Stimulated activated CD4-positive, alpha-beta T cell treated with anti-CD3 and anti-CD28 coated beads, Interleukin-15, amount 100 ng/mL, for 48 hours (primary cell): Measurements from ENCODE around the gene SYT17.

Source experiments
- DNase-seq, 2 donors: peaks; one replicate each; pipeline ENCODE4 v3.0.0-alpha.2; 2020; ENCODE audit warnings: low read depth in 2 of 2

Gene SYT17

DNA sequence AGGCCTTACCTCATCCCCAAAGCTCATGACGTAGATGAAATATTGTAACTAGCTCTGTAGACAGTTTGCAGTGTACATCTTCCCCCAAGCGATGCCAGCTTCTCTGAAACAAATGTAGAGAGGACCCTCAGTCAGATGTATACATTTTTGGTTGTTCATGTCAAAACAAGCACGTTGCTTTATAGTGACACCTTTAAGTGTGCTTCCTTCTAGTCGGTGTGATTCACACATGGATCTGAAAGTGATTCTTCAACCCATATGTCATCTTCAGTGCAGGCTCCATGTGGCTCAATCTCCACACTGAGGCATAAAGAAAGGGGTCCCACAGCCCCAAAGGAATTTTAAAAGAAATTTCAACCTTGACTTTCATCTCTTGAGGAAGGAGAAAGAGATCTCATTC, 86.6 kb downstream of the SYT17 start:
- DNase-seq, result no peak

DNA sequence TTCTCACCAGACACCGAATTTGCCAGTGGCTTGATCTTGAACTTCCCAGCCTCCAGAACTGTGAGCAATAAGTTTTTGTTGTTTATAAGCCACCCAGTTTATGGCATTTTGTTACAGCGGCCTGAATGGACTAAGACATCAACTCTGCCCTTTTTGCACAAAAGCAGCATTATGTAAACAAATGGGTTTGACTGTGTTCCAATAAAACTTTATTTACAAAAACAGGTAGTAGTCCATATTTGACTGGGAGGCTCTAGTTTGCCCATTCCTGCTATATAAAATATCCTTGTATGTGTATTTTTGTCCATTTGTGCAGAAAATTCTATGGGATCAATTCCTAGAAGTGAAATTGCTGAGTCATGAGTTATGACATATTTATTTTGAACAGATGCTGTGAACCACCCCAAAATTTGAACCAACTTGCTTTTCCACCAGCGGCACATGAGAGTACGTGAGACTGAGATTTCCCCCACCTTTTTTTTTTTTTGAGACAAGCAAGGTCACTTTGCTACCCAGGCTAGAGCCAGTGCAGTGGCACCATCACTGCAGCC, 96.2 kb downstream of the SYT17 start:
- DNase-seq, result no peak

DNA sequence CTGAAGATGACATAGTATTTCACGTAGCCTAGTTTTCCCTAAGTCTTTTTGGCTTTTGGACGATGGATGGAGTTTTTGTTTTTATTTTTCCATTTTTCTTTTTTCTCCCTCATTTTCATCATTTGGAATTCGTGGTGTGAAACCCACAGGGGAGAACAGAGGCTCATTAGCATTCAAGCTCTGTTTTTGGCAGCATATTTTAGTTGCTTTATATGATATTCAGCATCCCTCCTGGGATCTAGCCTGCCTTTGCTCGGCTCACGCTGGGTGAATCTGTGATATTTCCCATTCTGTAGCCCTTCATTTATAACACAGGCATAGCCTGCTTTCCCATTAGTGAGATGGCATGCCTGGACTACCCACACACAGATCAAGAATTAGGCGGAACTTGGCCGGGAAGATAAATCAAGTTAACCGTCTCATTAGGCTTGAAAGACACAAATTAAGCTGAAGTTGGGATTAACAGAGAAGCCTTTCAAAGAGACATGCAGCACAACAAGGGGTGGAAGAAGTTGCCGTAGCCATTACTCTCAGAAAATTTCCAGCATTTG, 97.4 kb downstream of the SYT17 start:
- no peak for DNase-seq

DNA sequence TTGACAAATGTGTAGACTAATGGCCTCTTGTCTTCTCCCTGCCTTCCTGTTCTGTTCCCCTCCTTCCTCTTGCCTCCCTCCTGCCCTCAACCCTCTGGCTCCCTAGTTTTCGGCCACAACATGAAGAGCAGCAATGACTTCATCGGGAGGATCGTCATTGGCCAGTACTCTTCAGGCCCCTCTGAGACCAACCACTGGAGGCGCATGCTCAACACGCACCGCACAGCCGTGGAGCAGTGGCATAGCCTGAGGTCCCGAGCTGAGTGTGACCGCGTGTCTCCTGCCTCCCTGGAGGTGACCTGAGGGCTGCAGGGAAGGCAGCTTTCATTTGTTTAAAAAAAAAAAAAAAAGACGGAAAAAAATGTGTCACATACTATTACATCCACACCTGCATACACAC, 98.7 kb downstream of the SYT17 start:
- no peak for DNase-seq

DNA sequence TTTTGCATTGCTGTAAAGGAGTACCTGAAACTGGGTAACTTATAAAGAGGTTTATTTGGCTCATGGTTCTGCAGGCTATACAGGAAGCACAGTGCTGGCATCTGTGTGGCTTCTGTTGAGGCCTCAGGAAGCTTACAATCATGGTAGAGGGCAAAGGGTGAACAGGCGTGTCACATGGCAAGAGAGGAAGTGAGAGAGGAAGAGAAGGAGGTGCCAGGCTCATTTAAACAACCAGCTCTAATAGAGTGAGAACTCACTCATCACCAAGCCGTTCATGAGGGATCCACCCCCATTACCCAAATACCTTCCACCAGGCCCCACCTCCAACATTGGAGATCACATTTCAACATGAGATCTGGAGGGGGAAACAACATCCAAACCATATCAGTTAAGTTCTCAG, 101.1 kb downstream of the SYT17 start:
- DNase-seq, result no peak

DNA sequence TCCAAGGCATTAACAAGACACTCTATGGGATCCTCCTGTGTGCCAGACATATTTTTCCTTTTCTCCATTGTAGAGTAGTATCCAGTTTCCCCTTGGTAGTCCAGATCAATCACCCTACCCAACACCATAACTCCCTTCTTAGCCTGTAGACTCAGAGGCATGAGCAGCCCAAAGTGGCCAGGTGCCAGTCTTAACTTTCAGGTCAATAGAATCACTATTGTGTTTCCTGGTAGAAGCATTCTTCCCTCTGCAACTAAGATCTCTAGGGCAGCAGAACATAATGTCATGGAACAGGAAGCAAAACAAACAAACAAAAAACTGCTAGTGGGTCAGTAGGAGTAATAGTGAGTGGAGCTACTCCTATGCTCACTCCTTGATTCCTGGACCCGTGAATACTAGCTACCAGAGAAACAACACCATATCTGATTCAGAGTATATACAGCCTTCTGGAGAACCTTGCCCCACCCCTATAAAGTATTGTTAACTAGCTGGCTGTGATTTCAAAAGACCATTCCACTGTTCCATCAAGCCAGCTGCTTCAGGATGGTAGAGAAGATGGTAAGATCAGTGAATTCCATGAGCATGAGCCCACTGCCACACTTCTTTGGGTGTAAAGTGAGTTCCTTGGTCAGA, 106.2 kb downstream of the SYT17 start:
- DNase-seq, result no peak

DNA sequence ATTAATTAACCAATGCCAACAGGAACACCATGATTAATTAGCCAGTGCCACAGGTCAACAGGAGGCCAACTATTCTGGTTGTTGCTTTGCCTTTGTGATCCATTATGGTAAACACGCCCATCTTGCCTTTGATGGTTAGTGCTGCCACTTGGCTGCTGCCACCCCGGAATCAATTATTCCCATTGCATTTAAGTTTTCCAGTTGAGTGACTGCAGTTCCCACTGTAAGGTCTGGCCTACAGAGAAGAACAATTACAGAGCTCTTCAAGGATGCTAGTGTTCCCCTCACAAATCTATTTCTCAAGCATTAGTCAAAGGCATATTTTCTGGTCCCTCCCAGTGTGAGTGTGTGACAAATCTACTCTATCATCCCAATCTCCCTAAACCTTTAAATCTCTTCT, 110.4 kb downstream of the SYT17 start:
- DNase-seq, result no peak

DNA sequence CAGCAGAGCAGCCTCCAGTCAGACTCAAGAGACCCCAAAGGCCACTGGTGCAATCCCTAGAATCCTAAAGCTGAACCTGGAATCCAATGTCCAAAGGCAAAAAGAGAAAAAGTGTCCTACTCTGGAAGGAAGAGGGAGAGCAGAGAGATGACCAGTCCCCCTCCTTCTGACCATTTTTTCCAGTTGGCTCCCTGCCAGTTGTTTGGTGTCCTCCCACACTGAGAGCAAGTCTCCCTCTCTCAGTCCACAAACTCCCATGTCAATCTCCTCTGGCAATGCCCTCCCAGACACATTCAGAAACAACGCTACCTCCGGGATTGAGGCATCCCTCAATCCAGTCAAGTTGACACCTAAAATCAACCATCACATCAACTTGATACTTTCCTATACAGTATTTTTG, 113.2 kb downstream of the SYT17 start:
- DNase-seq, result no peak

DNA sequence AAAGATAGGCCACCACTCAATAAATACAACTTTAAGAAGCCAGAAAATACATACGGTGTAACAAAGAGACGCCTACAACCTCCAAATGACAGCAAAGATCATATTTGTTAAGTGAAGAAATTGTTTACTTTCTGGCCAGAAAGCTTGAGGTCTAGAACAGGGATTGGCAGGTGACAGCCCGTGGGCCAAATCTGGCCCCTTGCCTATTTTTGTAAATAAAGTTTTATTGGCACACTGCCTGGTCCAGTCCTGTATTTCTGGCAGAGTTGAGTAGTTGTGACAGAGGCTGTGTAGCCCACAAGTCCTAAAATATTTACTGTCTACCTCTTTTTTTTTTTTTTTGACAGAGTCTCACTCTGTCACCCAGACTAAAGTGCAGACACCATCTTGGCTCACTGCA, 114.1 kb downstream of the SYT17 start:
- no peak for DNase-seq

DNA sequence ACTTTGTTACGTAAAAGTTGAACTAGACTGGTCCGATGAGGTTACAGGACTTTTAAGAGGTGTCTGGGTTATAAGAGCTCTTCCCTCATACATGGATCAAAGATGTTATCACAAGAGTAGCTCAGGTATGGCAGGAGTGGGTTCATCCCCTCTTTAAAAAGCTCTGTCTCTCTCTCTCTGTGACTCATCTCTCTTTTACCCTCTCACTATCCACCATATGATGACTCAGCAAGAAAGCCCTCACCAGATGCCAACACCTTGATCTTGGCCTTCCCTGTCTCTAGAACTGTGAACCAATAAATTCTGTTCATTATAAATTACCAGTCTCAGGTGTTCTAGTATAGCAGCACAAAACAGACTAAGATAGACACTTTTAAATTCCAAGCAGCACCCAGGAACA, 115.6 kb downstream of the SYT17 start:
- no peak for DNase-seq

DNA sequence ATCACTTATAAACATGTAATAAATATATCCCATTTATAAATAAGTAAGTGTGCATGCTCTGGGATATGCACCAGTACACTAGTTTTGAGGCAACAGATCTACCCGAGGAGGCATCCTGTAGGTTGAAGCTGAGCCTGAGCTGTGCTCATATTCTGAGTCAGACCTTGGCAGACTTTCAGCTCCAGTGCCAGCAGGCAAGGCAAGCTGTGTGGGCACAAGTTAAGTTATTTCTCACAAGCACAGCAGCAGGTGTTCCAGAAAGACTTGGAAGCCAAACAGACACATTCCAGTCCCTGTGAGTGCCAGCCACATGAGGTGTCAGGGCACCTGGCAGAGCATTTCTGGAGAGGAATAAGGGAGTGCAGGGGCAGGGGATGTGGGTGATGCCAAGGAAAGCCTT, 116.2 kb downstream of the SYT17 start:
- DNase-seq, result no peak

DNA sequence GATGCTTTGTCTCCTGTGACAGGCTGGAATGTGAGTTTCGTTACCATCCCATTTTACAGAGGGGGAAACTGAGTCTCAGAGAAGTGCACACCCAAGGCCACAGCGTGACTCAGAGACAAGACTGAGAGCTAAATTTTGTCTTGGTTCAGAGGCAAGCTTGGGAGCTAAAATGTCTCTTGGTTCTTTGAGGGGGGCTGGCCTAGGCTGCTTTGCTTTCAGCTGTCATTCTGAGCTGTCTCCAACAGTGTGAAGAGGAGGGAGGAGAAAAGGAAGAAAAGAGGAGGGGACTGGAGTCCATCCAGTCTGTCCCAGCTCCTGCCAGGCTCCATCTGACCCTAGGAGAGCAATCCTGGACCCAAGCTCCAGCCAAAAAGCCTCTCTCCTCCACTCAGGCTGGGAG, 117.4 kb downstream of the SYT17 start, which contains the start of gene CLEC19A:
TSS of gene CLEC19A (plus strand) at position 301 of the 400 bp plus-strand sequence. CDS start 121 bp downstream, outside the sequence.
- DNase-seq, result no peak

DNA sequence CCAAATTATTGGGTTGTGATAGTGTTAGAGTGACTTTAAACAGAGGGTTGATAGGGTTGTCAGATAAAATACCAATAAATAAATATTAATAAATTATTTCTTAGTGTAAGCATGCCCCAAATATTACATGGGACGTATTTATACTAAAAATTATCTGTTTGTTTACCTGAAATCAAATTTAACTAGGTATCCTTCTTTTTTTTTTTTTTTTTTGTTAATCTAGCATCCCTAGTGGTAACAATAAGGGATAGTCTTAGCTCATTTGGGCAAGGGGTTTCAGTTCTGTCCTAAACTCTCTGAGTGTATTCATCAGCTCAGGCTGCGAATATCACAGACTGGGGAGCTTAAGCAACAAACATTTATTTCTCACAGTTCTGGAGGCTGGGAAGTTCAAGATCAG, 118.8 kb downstream of the SYT17 start:
- no peak for DNase-seq

DNA sequence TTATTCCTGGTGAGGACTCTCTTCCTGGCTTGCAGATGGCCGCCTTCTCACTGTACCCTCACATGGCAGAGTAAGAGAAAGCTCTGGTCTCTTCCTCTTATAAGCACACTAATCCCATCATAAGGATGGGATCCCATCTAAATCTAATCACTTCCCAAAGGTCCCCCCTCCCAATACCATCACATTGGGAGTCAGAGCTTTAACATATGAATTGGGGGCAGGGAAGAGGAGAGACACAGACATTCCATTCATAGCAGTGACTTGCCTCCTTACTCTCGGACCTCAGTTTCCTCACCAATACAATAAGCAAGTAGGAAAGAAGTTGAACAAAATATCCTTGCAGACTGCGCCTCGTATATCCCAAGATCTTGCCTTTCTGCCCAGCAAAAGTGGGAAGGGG, 119.2 kb downstream of the SYT17 start:
- DNase-seq, result no peak

DNA sequence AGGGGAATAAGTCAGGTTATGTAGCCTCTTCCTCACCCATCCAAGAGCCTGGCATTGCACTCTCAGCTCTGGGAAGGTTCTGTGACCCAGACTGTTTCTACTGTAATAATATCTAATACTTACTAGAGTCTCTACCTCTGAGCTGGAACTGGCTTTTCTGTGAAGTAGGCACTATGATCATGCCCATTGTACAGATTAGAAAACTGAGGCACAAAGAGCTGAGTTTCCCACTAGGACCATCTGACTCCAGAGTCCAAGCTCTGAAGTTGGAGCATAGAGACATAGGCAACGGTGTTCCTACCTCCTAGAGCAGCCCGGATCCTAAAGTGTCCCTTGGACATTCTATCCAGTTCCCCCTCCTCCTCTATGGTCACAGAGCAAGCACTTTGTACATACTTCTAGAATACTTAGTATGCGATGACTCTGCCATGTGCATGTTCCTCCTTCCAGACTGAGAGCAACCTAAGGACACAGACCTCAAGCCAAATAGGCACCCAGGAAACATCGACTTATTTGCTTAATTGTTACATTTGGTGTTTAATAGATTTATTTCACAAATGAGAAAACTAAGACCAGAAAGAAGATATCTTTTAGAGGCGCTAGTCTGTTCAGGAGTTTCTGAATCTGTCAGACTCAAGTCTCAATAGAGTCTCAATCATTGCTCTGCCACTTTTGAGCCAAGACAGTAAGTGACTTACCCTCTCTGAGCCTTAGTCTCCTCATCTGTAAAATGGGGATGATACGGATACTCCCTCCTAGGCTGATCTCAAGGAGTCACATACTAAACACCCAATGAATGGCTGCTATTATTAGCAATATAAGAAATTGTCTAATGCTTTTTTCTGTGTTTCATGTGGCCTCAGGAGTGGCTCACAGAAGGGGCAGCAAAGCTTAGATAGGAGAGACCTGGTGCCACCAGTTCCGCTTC, 121.1 kb downstream of the SYT17 start:
- DNase-seq, result no peak

DNA sequence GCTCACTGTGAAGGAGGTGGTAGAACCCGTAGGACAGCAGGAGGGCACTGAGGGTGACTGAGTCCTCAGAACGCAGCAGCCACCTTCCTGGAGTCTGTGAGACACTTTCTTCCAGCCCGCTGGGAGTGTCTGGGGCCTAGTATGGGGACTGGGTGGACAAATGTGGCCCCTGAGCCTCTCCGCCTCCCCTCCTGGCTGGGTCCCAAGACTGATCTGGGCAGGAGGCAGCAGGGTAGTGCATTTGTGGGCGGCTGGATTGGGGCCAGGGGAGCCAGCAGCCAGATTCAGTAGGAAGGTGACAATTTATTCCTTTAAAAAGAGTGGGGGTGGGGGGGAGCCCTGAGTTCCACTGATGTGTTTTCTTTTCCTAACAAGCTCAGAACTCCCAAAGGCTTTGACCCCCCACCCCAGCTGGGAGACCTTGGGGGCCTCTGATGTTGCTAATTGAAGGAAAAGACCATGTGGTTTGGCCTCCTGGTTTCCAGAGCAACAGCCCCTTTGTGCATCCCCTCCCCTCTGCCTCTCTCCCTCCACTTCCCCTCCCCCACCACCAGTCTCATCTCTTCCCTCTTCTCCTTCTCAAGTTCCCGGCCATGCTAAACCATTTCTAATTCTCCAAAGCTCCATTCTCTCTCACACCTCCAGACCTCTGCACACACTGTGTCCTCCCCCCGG, 121.9 kb downstream of the SYT17 start:
- no peak for DNase-seq

DNA sequence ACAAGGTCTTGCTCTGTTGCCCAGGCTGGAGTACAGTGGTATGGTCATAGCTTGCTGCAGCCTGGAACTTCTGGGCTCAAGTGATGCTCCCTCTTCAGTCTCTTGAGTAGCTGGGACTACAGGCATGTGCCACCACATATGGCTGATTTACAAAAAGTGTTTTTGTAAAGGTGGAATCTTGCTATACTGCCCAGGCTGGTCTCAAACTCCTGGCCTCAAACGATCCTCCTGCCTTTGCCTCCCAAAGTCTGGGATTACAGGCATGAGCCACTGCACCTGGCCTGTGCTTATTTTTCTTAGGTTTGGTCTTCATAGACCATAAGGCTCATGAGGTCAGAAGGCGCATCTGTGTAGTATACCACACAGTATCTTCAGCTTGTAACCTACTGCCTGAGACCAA, 122.8 kb downstream of the SYT17 start:
- no peak for DNase-seq

DNA sequence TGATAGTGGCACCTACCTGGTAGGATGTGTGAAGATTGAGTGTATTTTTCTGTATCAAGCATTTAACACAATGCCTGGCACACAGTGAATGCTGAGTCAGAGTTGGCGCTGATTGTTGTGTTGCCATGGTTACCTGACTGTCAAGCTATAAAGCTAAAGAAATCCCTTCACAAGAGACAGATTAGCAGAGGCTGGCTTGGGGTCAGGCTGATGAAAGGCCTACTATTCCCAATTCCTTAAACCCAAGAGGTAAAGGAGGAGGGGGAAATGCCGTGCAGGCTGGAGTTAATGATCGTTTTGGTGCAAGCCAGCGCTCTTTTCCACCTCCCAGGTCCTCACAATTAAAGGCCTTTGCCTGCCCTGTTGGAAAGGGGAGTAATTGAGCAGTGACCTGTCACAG, 123.4 kb downstream of the SYT17 start:
- peak in 1 of 2 donors; percentile 5 for DNase-seq

DNA sequence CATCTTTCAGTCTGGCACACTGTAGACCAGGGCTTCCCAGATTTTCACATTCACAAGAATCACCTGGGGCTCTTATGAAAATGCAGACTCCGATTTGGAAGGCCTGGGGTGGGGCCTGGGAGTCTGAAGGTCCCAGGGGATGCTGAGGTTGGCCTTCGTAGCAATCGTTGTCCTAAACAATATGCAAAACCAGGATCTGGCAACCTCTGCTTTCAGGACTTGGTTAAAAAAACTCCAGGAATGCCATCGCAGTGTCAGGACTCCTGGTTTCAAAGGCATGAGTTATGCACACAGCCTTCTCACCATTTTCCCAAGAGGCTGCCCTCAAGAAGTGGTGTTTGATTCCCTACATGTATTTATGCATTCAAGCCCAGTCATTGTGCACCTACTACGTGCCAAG, 124.1 kb downstream of the SYT17 start:
- no peak for DNase-seq

DNA sequence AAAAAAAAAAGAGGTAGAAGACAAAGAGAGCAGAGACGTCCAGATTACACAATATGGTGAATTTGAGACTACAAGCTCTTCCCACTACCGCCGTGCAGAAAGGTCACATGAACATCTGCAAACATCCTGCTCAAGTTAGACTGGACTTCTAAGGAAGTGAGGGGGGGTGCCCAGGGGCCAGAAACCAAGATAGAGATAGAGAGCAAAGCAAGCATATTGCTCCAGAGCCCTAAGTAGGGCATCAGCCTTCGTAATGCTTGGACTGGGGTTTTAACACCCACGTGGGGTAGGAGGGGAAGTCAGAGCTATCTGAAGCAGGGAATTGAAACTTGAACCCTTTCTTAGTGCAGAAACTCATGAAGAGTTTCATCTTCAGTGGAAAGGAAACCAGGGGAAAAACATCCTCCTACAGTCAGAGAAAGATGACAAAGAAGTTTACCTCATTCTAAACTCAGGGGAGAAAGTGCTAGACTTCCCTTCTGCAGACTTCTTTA, 126.2 kb downstream of the SYT17 start:
- peak; percentile 36 to 46 for DNase-seq

DNA sequence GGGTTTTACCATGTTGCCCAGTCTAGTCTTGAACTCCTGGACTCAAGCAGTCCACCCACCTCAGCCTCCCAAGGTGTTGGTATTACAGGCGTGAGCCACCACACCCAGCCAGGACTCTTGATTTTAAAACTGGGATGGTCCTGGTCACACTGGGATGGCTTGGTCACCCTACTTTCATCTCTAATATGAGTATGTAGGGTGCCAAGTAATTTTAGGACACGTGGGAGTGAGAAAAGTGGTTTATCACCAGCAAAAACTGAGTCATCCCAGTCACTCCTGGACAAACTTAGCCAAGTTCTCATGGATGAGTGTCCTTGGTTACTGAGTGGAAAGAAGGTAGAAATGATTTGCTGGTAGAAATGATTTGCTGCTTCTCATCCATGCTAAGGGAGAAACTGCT, 127.4 kb downstream of the SYT17 start:
- no peak for DNase-seq

DNA sequence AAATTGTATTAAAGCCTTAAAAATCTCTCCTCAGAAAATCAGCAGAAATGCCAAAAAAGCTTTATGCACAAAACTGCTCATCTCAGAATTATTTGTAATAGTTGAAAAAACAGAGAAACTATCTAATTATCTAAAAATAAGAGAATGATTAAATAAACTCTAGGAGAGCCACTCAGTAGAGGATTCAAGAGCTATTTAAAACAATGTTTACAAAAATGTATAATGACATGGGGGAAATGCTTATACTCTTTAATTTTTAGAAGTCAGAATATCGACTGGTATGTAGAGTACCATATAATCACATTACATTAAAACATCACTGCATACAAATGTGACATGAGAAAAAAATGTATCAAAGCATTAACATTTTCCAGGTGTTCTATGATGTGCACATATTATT, 129.4 kb downstream of the SYT17 start:
- DNase-seq, result no peak
